Fibroblast of mammary gland (primary cell): Measurements from ENCODE around the gene ASTN2.
"Not testable (repeated sequence)": the region's sequence is repeated elsewhere in the genome, so short reads cannot be mapped to it uniquely, and the experiment has no call there.

Experiments
- DNase-seq: peaks from one replicate; pipeline ENCODE4 v3.0.0-alpha.2; 2010; ENCODE audit warnings: low read depth
- H3K4me3 ChIP-seq: 2 replicates; pipeline ENCODE4 v1.5.1; 2011; ENCODE audit warnings: low read depth, mild to moderate bottlenecking, low read length, moderate library complexity; ENCODE audit not compliant: control insufficient read depth
- TF ChIP-seq, protein P1 (sequence below): conservative IDR thresholded peaks from 2 replicates; pipeline ENCODE4 v1.5.1; 2011; ENCODE audit warnings: low read depth, low read length, inconsistent platforms; ENCODE audit not compliant: control insufficient read depth, insufficient read depth

Gene ASTN2

GRCh38 chr9:116459576-116459975 lies 955.3 kb downstream of the ASTN2 start:
- no peak for DNase-seq
- no peak overlapping the region for H3K4me3 ChIP-seq
- TF ChIP-seq, protein P1, sequence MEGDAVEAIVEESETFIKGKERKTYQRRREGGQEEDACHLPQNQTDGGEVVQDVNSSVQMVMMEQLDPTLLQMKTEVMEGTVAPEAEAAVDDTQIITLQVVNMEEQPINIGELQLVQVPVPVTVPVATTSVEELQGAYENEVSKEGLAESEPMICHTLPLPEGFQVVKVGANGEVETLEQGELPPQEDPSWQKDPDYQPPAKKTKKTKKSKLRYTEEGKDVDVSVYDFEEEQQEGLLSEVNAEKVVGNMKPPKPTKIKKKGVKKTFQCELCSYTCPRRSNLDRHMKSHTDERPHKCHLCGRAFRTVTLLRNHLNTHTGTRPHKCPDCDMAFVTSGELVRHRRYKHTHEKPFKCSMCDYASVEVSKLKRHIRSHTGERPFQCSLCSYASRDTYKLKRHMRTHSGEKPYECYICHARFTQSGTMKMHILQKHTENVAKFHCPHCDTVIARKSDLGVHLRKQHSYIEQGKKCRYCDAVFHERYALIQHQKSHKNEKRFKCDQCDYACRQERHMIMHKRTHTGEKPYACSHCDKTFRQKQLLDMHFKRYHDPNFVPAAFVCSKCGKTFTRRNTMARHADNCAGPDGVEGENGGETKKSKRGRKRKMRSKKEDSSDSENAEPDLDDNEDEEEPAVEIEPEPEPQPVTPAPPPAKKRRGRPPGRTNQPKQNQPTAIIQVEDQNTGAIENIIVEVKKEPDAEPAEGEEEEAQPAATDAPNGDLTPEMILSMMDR = no peak

DNA sequence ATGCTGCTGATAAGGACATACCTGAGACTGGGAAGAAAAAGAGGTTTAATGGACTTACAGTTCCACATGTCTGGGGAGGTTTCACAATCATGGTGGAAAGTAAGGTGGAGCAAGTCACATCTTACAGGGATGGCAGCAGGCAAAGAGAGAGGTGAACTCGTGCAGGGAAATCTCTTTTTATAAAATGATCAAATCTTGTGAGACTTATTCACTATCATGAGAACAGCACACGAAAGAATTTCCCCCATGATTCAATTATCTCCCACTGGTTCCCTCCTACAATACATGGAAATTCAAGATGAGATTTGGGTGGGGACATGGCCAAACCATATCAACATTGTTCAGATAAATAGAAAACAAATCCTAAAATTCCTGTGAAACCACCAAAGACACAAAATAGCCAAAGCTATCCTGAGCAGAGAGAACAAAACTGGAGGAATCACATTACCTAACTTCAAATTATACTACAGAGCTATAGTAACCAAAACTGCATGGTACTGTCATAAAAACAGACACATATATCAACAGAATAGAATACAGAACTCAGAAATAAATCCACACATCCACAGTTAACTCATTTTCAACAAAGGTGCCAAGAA lies 958.3 kb downstream of the ASTN2 start:
- TF ChIP-seq, protein P1 = no peak
- no peak overlapping the region for H3K4me3 ChIP-seq
- DNase-seq = no peak

DNA sequence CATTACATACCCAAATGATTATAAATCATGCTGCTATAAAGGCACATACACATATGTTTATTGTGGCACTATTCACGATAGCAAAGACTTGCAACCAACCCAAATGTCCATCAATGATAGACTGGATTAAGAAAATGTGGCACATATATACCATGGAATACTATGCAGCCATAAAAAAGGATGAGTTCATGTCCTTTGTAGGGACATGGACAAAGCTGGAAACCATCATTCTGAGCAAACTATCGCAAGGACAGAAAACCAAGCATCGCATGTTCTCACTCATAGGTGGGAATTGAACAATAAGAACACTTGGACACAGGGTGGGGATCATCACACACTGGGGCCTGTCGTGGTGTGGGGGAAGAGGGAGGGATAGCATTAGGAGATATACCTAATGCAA lies 960.3 kb downstream of the ASTN2 start:
- not testable (repeated sequence) for DNase-seq

DNA sequence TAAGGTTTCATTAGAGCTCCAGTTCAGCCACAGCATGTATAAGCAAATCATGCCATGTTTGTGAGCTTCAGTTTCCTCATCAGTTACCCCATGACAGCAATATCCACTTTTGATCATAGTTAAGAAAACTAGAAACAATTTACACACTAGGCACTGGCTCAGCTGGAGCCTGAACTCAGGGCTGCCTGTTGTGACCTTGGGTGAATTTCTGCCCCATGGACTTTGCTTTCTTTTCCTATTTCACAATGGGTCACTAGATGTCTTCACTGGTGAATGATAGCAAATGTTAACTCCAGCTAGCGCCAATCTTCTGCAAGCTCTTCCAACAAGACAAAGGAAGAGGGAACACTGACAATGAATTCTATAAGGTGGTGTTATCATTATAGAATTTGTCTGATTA lies 961.1 kb downstream of the ASTN2 start:
- no peak for DNase-seq
- TF ChIP-seq, protein P1 = no peak
- no peak overlapping the region for H3K4me3 ChIP-seq

More for the DNA sequence above, 960.3 kb downstream of the ASTN2 start:
- not testable (repeated sequence) for H3K4me3 ChIP-seq

DNA sequence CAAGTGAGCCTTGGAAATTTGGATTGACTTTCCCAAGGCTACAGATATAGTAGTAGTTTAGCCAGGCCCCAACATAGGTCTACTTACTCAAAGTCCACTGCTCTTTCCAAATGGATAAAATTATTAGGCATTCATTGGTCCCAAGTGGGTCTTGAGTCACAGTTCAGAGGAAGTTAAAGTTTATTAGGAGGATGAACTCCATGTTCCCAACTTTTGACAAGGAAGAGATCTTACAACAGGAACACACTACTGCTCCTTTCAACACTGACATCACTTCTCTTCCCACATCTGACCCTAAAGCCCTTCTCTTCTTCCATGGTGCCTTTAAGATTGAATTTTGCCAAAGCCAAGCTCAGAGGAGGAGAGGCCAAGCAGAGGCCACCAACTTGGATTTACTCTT lies 962.2 kb downstream of the ASTN2 start:
- DNase-seq = peak; percentile 69
- H3K4me3 ChIP-seq = no peak overlapping the region
- TF ChIP-seq, protein P1 = no peak

DNA sequence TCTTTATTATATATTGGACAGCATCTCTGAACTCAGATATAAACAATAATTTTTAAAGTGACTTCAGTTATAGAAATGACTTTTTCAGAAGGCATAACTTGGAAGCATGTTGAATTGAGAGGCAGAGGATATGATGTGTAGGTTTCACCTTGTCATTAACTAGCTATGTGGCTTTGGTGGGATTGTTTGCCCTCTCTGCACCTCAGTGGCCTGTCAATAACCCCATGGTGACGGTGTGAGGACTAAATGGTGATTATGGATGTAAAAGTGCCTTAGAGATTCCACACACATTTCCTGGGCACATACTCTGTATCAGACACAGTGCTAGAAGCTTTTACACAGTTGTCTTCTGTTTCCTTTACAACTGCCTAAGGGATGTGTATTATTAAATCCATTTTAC lies 962.6 kb downstream of the ASTN2 start:
- DNase-seq = no peak
- H3K4me3 ChIP-seq = no peak overlapping the region
- TF ChIP-seq, protein P1 = no peak

- no peak overlapping the region for H3K4me3 ChIP-seq
- TF ChIP-seq, protein P1 = no peak
- no peak for DNase-seq
Observed at GRCh38 chr9:116451500-116452115, 963.2 kb downstream of the ASTN2 start.
